Effector memory CD4-positive, alpha-beta T cell (primary cell): ENCODE data around the gene FAM110C.

Experiments
- DNase-seq, 3 donors: peaks; one replicate each; pipeline ENCODE4 v3.0.0-alpha.2; 2020
- H3K27ac ChIP-seq: 2 replicates; pipeline ENCODE4 v1.7.0; 2013; ENCODE audit warnings: mild to moderate bottlenecking, low read length, moderate library complexity; ENCODE audit not compliant: insufficient read depth, poor library complexity, severe bottlenecking
- H3K27me3 ChIP-seq: replicated peaks from 2 replicates; pipeline ENCODE4 v1.7.0; 2013; ENCODE audit warnings: mild to moderate bottlenecking, low read length; ENCODE audit not compliant: insufficient read depth, control insufficient read depth, poor library complexity, severe bottlenecking
- H3K36me3 ChIP-seq: 2 replicates; pipeline ENCODE4 v1.7.0; 2013; ENCODE audit warnings: mild to moderate bottlenecking, low read length, moderate library complexity; ENCODE audit not compliant: control insufficient read depth, insufficient read depth
- H3K4me1 ChIP-seq: 2 replicates; pipeline ENCODE4 v1.7.0; 2013; ENCODE audit warnings: low read length, mild to moderate bottlenecking; ENCODE audit not compliant: control insufficient read depth, insufficient read depth, poor library complexity, severe bottlenecking
- H3K4me3 ChIP-seq: 2 replicates; pipeline ENCODE4 v1.7.0; 2013; ENCODE audit warnings: low read length, low read depth, mild to moderate bottlenecking; ENCODE audit not compliant: insufficient read depth, poor library complexity, severe bottlenecking
- H3K9me3 ChIP-seq: 2 replicates; pipeline ENCODE4 v1.7.0; 2013; ENCODE audit warnings: mild to moderate bottlenecking, low read length, moderate library complexity; ENCODE audit not compliant: control insufficient read depth

FAM110C gene

GRCh38 chr2:45342-46130 lies 769 bp downstream of the FAM110C start:
- Histone ChIP-seq H3K4me3 (peak overlapping the region; percentile 71), H3K4me1 (peaks cover 15% of the 10 kb centered on the region), H3K27me3 (peaks cover 19% of the 10 kb centered on the region), H3K9me3 (no peaks in the 10 kb centered on the region), H3K36me3 (no peaks in the 10 kb centered on the region), H3K27ac (no peak overlapping the region)
- no peak for DNase-seq

GRCh38 chr2:44748-45341 lies 1.5 kb downstream of the FAM110C start:
- no peak overlapping the region for H3K4me3 ChIP-seq
- no peak for DNase-seq
- no peak overlapping the region for H3K27ac ChIP-seq
- H3K27me3 ChIP-seq = peaks cover 19% of the 10 kb centered on the region
- H3K9me3 ChIP-seq = no peaks in the 10 kb centered on the region
- H3K4me1 ChIP-seq = peaks cover 15% of the 10 kb centered on the region
- no peaks in the 10 kb centered on the region for H3K36me3 ChIP-seq

- DNase-seq = no peak
- no peak overlapping the region for H3K27ac ChIP-seq
- peaks cover 19% of the 10 kb centered on the region for H3K27me3 ChIP-seq
- no peaks in the 10 kb centered on the region for H3K36me3 ChIP-seq
- no peaks in the 10 kb centered on the region for H3K9me3 ChIP-seq
- H3K4me3 ChIP-seq = no peak overlapping the region
- peaks cover 15% of the 10 kb centered on the region for H3K4me1 ChIP-seq
Measured at GRCh38 chr2:42788-43187, 3.5 kb downstream of the FAM110C start.

- Histone ChIP-seq H3K36me3 (no peaks in the 10 kb centered on the region), H3K27me3 (peaks cover 4% of the 10 kb centered on the region), H3K9me3 (no peaks in the 10 kb centered on the region), H3K4me3 (no peak overlapping the region), H3K4me1 (peaks cover 4% of the 10 kb centered on the region), H3K27ac (no peak overlapping the region)
- no peak for DNase-seq
Measured at GRCh38 chr2:40465-40864, 5.8 kb downstream of the FAM110C start.

- no peak for DNase-seq
- H3K36me3 ChIP-seq = no peaks in the 10 kb centered on the region
- no peaks in the 10 kb centered on the region for H3K27me3 ChIP-seq
- no peak overlapping the region for H3K27ac ChIP-seq
- H3K4me1 ChIP-seq = peaks cover 12% of the 10 kb centered on the region
- H3K4me3 ChIP-seq = no peak overlapping the region
- no peaks in the 10 kb centered on the region for H3K9me3 ChIP-seq
Measured at GRCh38 chr2:38155-38554, 8.2 kb downstream of the FAM110C start.

- Histone ChIP-seq H3K4me1 (peaks cover 14% of the 10 kb centered on the region), H3K9me3 (no peaks in the 10 kb centered on the region), H3K36me3 (no peaks in the 10 kb centered on the region), H3K27ac (no peak overlapping the region), H3K27me3 (no peaks in the 10 kb centered on the region), H3K4me3 (no peak overlapping the region)
- no peak for DNase-seq
Measured at GRCh38 chr2:36318-36717, 10.0 kb downstream of the FAM110C start.

- H3K9me3 ChIP-seq = no peaks in the 10 kb centered on the region
- peaks cover 14% of the 10 kb centered on the region for H3K4me1 ChIP-seq
- H3K4me3 ChIP-seq = no peak overlapping the region
- no peak overlapping the region for H3K27ac ChIP-seq
- DNase-seq = no peak
- H3K27me3 ChIP-seq = no peaks in the 10 kb centered on the region
- H3K36me3 ChIP-seq = no peaks in the 10 kb centered on the region
Measured at GRCh38 chr2:35852-36251, 10.5 kb downstream of the FAM110C start.

GRCh38 chr2:33620-34019 lies 12.7 kb downstream of the FAM110C start:
- Histone ChIP-seq H3K9me3 (no peaks in the 10 kb centered on the region), H3K4me1 (peaks cover 14% of the 10 kb centered on the region), H3K4me3 (peak overlapping the region; percentile 24), H3K27ac (no peak overlapping the region), H3K36me3 (no peaks in the 10 kb centered on the region), H3K27me3 (no peaks in the 10 kb centered on the region)
- peak in 1 of 3 donors; percentile 16 for DNase-seq

- Histone ChIP-seq H3K4me1 (peaks cover 14% of the 10 kb centered on the region), H3K9me3 (no peaks in the 10 kb centered on the region), H3K36me3 (no peaks in the 10 kb centered on the region), H3K4me3 (no peak overlapping the region), H3K27ac (no peak overlapping the region), H3K27me3 (no peaks in the 10 kb centered on the region)
- DNase-seq = no peak
Measured at GRCh38 chr2:32068-32467, 14.2 kb downstream of the FAM110C start.

- peaks cover 11% of the 10 kb centered on the region for H3K4me1 ChIP-seq
- no peak overlapping the region for H3K4me3 ChIP-seq
- H3K36me3 ChIP-seq = no peaks in the 10 kb centered on the region
- DNase-seq = no peak
- no peaks in the 10 kb centered on the region for H3K9me3 ChIP-seq
- H3K27me3 ChIP-seq = no peaks in the 10 kb centered on the region
- H3K27ac ChIP-seq = no peak overlapping the region
Measured at GRCh38 chr2:29253-29652, 17.1 kb downstream of the FAM110C start.
